K562 (cell line): Measurements from ENCODE around the gene P2RY8. TPM values are rescaled to one million over a fixed set of nuclear protein-coding genes. Genes with fewer than 3 reads are reported as not detected.

ENCODE experiments used
- MGA ChIP-seq: fragments of 450-650 bp; IDR thresholded peaks from 2 replicates; pipeline ENCODE4 v1.6.1; 2016; ENCODE audit warnings: mild to moderate bottlenecking, moderate library complexity
- polyA plus RNA-seq, 8 experiments: library from polyadenylated mRNA; depleted of rRNA in 4 of 8; stranded (reverse) in 5 of 8; unstranded in 3 of 8; fragments of >200 nt; fragmentation: Nextera tagmentation in 2 of 8; fragmentation: Illumina TruSeq in 1 of 8; extraction: Ambion mirVana in 2 of 8; extraction: Trizol in 1 of 8; gene quantifications; 2 replicates each; pipeline versions ENCODE4 v1.2.1 to v1.2.3, GENCODE V29; 2011 to 2014; ENCODE audit warnings: inconsistent platforms in 1 of 8, missing spikeins in 1 of 8
- total RNA-seq, 7 experiments: library from RNA; depleted of rRNA in 6 of 7; stranded (reverse); fragments of >200 nt in 6 of 7; fragmentation: Illumina TruSeq in 2 of 7; extraction: Trizol in 2 of 7; gene quantifications; 2 replicates each; pipeline versions ENCODE4 v1.2.1 to v1.2.3, GENCODE V29; 2011 to 2021; ENCODE audit warnings: low replicate concordance in 1 of 7

P2RY8 gene
- total and polyA plus RNA-seq, 9 of the 15 experiments (the other 6 are each of a cell fraction or from before 2014, with no cell fraction given), result 0.04 to 0.69 (median 0.08) TPM; not detected in 3

- TF ChIP-seq MGA, result no peak
These were observed 84.2 kb downstream of the P2RY8 start, which contains the start of gene ASMTL (continued) for GRCh38 chrX:1452516-1453394.
